T-helper 1 cell treated with Interleukin-12 subunit alpha and Interleukin-12 subunit beta and Interleukin-4 antibody, amounts not matched to agents 30 μg/mL and 1 μg/mL, for 36 hours (primary cell): ENCODE measurements around the gene MEGF6.

Experiments used
- H3K27ac Mint-ChIP-seq: one replicate; pipeline ENCODE4 v1.8.0; 2021; ENCODE audit warnings: mild to moderate bottlenecking, mixed read lengths
- H3K27me3 Mint-ChIP-seq: one replicate; pipeline ENCODE4 v1.8.0; 2021; ENCODE audit warnings: low read depth, mixed read lengths
- H3K36me3 Mint-ChIP-seq: one replicate; pipeline ENCODE4 v1.8.0; 2021; ENCODE audit warnings: low read depth, mixed read lengths
- H3K4me1 Mint-ChIP-seq: one replicate; pipeline ENCODE4 v1.8.0; 2021; ENCODE audit warnings: low read depth, mixed read lengths
- H3K4me3 Mint-ChIP-seq: one replicate; pipeline ENCODE4 v1.8.0; 2021; ENCODE audit warnings: mild to moderate bottlenecking, moderate library complexity, mixed read lengths
- H3K9me3 Mint-ChIP-seq: one replicate; pipeline ENCODE4 v1.8.0; 2021; ENCODE audit warnings: mixed read lengths

Gene MEGF6

GRCh38 chr1:3444736-3445135, 166.6 kb downstream of the MEGF6 start:
- Mint-ChIP-seq H3K36me3 (no peaks in the 10 kb centered on the region), H3K27me3 (peaks cover 7% of the 10 kb centered on the region), H3K4me1 (no peaks in the 10 kb centered on the region), H3K4me3 (no peak overlapping the region), H3K27ac (no peak overlapping the region), H3K9me3 (no peaks in the 10 kb centered on the region)

- H3K4me3 Mint-ChIP-seq = no peak overlapping the region
- peaks cover 7% of the 10 kb centered on the region for H3K27me3 Mint-ChIP-seq
- H3K36me3 Mint-ChIP-seq = no peaks in the 10 kb centered on the region
- no peaks in the 10 kb centered on the region for H3K9me3 Mint-ChIP-seq
- H3K4me1 Mint-ChIP-seq = no peaks in the 10 kb centered on the region
- no peak overlapping the region for H3K27ac Mint-ChIP-seq
These were observed 167.0 kb downstream of the MEGF6 start for GRCh38 chr1:3444298-3444697.

DNA sequence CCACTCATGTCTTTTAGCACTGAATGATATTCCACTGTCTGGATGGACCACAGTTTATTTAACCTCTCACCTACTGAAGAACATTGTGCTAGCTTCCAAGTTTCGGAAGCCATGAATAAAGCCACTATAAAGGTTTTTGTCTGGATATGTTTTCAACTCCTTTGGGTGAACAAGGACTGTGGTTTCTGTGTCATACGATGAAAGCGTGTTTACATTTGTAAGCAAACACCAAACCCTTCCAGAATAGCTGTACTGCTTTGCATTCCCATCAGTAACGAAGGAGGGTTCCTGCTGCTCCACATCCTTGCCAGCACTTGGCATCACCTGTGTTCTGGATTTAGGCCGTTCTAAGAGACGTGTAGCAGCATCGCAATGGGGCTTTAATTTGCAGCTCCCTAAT, 167.5 kb downstream of the MEGF6 start:
- no peak overlapping the region for H3K27ac Mint-ChIP-seq
- H3K4me3 Mint-ChIP-seq = no peak overlapping the region
- H3K9me3 Mint-ChIP-seq = no peaks in the 10 kb centered on the region
- H3K27me3 Mint-ChIP-seq = peaks cover 4% of the 10 kb centered on the region
- H3K36me3 Mint-ChIP-seq = no peaks in the 10 kb centered on the region
- H3K4me1 Mint-ChIP-seq = no peaks in the 10 kb centered on the region

DNA sequence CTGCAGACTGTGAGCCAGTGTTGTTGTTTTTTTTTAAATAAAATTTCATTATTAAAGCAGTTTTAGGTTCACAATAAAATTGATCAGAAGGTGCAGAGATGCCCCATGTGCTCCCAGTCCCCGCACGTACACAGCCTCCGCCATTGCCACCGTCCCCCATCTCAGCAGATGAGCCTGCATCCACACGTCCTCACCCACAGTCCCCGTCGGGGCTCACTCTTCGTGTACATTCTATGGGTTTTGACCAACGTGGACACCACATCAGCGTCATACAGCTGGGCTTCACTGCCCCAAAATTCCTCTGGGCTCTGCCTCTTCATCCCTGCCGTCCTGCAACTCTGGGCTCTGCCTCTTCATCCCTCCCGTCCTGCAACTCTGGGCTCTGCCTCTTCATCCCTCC, 168.4 kb downstream of the MEGF6 start:
- H3K27ac Mint-ChIP-seq = no peak overlapping the region
- H3K4me3 Mint-ChIP-seq = no peak overlapping the region
- peaks cover 4% of the 10 kb centered on the region for H3K27me3 Mint-ChIP-seq
- no peaks in the 10 kb centered on the region for H3K4me1 Mint-ChIP-seq
- no peaks in the 10 kb centered on the region for H3K9me3 Mint-ChIP-seq
- H3K36me3 Mint-ChIP-seq = no peaks in the 10 kb centered on the region

DNA sequence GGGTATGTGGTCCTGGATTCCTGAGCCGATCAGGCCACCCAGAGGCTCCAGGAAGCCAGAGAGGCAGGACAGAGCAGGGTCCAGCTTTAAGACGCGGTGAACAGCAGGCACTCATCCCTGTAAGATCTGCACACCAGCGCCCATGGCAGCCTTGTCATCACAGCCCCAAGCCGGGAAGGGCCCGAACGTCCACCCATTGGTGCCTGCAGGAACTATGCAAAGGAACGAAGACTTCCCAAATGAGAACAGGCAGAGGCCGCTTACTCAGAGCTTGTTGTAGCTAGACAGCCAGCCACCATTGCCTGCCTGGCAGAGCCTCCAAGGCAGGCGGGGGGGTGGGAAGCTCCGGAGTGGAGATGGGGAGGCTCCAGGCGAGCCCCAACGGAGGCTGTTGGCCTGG, 169.0 kb downstream of the MEGF6 start:
- Mint-ChIP-seq H3K4me3 (no peak overlapping the region), H3K4me1 (no peaks in the 10 kb centered on the region), H3K36me3 (no peaks in the 10 kb centered on the region), H3K27ac (no peak overlapping the region), H3K27me3 (peaks cover 4% of the 10 kb centered on the region), H3K9me3 (no peaks in the 10 kb centered on the region)

GRCh38 chr1:3441880-3442279, 169.4 kb downstream of the MEGF6 start:
- Mint-ChIP-seq H3K4me1 (no peaks in the 10 kb centered on the region), H3K27ac (no peak overlapping the region), H3K9me3 (no peaks in the 10 kb centered on the region), H3K4me3 (no peak overlapping the region), H3K36me3 (no peaks in the 10 kb centered on the region), H3K27me3 (peaks cover 4% of the 10 kb centered on the region)

DNA sequence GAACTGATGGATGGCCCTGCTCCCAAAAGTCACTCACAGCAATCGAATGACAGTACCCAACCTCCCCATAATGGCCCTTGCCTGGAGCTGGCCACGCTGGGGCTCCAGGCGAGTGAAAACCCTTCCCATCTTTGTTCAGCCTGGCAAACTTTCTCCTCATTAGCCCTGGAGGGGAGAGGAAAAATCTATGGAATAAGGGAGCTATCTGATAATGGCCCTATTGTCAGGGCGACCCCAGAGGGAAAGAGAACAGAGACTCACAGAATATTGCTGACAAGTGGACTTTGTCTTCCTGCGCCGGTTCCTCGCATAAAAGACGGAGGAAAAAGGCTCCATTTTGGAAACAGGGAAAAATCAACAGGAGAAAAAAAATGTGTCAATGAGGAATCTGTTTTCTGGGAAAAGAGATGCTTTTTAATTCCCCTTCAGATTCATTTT, 169.9 kb downstream of the MEGF6 start:
- H3K4me3 Mint-ChIP-seq = no peak overlapping the region

DNA sequence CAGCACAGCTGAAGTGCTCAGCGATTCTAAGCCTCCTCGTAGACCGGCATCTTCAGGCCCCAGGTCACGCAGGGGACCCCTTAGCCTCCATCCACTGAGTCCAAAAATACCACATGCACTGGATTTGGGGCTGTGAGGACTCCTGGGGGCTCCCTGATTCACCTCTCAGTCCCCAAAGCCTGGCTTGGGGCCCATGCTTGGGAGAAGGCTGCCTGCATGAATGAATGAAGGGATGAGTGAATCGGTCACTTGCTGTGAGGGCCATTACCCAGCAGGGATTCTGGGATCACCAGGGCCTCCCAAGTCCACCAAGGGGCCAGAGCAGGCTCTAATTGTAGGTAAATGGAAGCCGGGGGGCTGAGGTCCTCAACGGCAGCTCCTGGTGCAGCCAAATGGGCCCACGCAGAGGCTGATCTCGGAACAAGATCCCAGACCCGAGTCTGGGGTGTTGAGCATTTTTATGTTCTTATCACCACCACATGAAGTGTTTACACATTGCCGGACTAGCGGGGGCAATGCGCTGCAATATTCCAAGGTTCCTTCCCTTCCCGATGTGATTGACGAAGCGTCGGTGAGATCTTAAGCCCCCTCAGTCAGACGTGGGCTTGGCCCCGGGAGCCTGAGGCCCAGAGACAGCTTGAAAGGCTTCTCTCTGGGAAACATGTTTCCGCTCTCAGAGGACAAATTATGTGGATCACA, 170.4 kb downstream of the MEGF6 start:
- Mint-ChIP-seq H3K36me3 (no peaks in the 10 kb centered on the region), H3K4me1 (no peaks in the 10 kb centered on the region), H3K27ac (no peak overlapping the region), H3K27me3 (peaks cover 4% of the 10 kb centered on the region), H3K9me3 (no peaks in the 10 kb centered on the region), H3K4me3 (no peak overlapping the region)

More for the DNA sequence above, 169.9 kb downstream of the MEGF6 start:
- Mint-ChIP-seq H3K27me3 (peaks cover 4% of the 10 kb centered on the region), H3K36me3 (no peaks in the 10 kb centered on the region), H3K9me3 (no peaks in the 10 kb centered on the region), H3K4me1 (no peaks in the 10 kb centered on the region), H3K27ac (no peak overlapping the region)

DNA sequence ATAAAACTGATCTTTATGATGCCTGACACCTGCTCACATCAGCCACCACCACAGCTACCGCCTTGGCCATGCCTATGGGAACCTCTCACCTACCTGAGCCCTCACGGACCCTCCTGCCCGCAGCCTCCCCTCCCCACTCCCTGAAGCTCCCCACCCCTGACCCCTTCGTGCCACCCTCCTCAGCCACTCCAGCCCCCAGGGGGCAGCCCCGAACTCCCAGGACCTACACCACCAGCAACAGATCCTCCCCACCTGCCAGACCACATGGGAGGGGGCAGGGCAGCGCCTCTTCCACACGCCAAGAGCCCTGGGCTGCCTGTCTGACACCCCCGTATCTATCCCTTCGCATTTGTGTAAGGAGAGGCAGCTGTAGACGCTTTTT, 171.0 kb downstream of the MEGF6 start:
- H3K9me3 Mint-ChIP-seq = no peaks in the 10 kb centered on the region
- H3K27me3 Mint-ChIP-seq = peaks cover 4% of the 10 kb centered on the region
- no peaks in the 10 kb centered on the region for H3K36me3 Mint-ChIP-seq
- H3K4me3 Mint-ChIP-seq = no peak overlapping the region
- no peak overlapping the region for H3K27ac Mint-ChIP-seq
- no peaks in the 10 kb centered on the region for H3K4me1 Mint-ChIP-seq
